ENCODE results near the gene B3GNT8.

DNA sequence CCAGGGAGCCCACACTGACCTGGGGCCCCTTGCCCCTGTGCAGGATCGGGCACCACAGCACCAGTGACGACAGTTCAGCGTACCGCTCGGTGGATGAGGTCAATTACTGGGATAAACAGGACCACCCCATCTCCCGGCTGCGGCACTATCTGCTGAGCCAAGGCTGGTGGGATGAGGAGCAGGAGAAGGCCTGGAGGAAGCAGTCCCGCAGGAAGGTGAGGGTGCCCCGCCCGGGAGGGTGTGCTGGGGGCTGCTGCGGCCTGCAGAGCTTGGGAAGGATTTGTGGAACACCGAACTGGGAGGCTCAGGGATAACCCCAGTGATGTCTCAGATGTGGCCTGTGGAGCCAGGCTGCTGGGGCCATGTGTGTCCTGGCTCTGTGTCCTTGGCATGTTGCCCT lies 4.2 kb downstream of the B3GNT8 start:
- TF ChIP-seq, protein P1, sequence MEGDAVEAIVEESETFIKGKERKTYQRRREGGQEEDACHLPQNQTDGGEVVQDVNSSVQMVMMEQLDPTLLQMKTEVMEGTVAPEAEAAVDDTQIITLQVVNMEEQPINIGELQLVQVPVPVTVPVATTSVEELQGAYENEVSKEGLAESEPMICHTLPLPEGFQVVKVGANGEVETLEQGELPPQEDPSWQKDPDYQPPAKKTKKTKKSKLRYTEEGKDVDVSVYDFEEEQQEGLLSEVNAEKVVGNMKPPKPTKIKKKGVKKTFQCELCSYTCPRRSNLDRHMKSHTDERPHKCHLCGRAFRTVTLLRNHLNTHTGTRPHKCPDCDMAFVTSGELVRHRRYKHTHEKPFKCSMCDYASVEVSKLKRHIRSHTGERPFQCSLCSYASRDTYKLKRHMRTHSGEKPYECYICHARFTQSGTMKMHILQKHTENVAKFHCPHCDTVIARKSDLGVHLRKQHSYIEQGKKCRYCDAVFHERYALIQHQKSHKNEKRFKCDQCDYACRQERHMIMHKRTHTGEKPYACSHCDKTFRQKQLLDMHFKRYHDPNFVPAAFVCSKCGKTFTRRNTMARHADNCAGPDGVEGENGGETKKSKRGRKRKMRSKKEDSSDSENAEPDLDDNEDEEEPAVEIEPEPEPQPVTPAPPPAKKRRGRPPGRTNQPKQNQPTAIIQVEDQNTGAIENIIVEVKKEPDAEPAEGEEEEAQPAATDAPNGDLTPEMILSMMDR (IDR thresholded peaks at IDR 0.05; ENCODE audit: low read depth, low read length, missing input control) = no peak
- no peak for TF ChIP-seq GABPA (IDR thresholded peaks at IDR 0.05 in 1 of 2, conservative IDR thresholded peaks at IDR 0.05 in 1 of 2)
- TF ChIP-seq SP1 (IDR thresholded peaks at IDR 0.05) = no peak
- no peak for TF ChIP-seq JUND (IDR thresholded peaks at IDR 0.05)
- TF ChIP-seq EGR1 (IDR thresholded peaks at IDR 0.05; ENCODE audit: low read depth in 2 of 2) = no peak

Measured in liver (tissue), 3 donors.